K562 (cell line): ENCODE measurements around the gene GRB10. TPM values are rescaled to one million over a fixed set of nuclear protein-coding genes. Genes with fewer than 3 reads are reported as not detected.
A peak's percentile ranks its signal among the peaks of the same experiment; 100 is the strongest.

Source experiments
- ATAC-seq: fragments of 200-7000 bp; cut with Tn5 transposase; 3 replicates; pipeline ENCODE4 v1.9.1; 2020; ENCODE audit warnings: moderate library complexity
- BruUV-seq: library from RNA; stranded (reverse); fragments of 400-500 nt; replicated peaks from 2 replicates; lab custom pipeline; 2021; lab: Mats Ljungman, UMichigan
- CTCF ChIA-PET: fragments of 300-600 bp; formaldehyde crosslinking; extraction: SDS; loops from one replicate; lab custom pipeline; 2021; ENCODE audit warnings: low intra/inter-chr PET ratio; lab: Yijun Ruan, JAX
- POLR2A ChIA-PET: fragments of 300-600, 350-650 bp; sonication (Branson Sonifier 250); formaldehyde crosslinking; extraction: SDS; loops from one replicate; lab custom pipeline; 2021; ENCODE audit warnings: antibody characterized with exemption, inconsistent platforms; lab: Yijun Ruan, JAX
- DNase-seq, 4 experiments: peaks; one replicate each; pipeline versions ENCODE4 v3.0.0 to v3.0.0-alpha.2; 2011 to 2018; ENCODE audit warnings: low spot score in 3 of 4, mixed read lengths in 3 of 4; ENCODE audit errors: extremely low read depth in 1 of 4
- FAIRE-seq: peaks from 2 replicates; lab custom pipeline; 2011; peaks lifted over from hg19 to GRCh38; lab: Jason Lieb, UNC
- H2AFZ ChIP-seq: 2 replicates; pipeline ENCODE4 v1.6.0; 2011; ENCODE audit warnings: low read depth, low read length, control low read depth, inconsistent platforms
- H3K27ac ChIP-seq: fragments of 200-600 bp; 3 replicates; pipeline ENCODE4 v1.8.0; 2011; ENCODE audit warnings: low read depth, mild to moderate bottlenecking, control low read depth, inconsistent platforms, low read length, moderate library complexity, mixed read lengths; ENCODE audit errors: extremely low read depth
- H3K27me3 ChIP-seq, 2 experiments: fragments of 300-600 bp in 1 of 2; 2 replicates in 1 of 2; 3 replicates in 1 of 2; pipeline versions ENCODE4 v1.6.0 to v1.8.0; 2011; ENCODE audit warnings: inconsistent platforms in 2 of 2, low read length in 2 of 2, mild to moderate bottlenecking in 1 of 2, mixed read lengths in 1 of 2, moderate library complexity in 1 of 2; ENCODE audit not compliant: control insufficient read depth in 2 of 2, insufficient read depth in 2 of 2
- H3K36me3 ChIP-seq: fragments of 300-600 bp; 3 replicates; pipeline ENCODE4 v1.8.0; 2011; ENCODE audit warnings: mild to moderate bottlenecking, low read length, inconsistent platforms; ENCODE audit not compliant: control insufficient read depth, insufficient read depth
- H3K4me1 ChIP-seq, 2 experiments: fragments of 200-600 bp in 1 of 2; replicated peaks in 1 of 2; 2 replicates in 1 of 2; 3 replicates in 1 of 2; pipeline versions ENCODE4 v1.5.1 to v1.8.0; 2011; ENCODE audit warnings: inconsistent platforms in 2 of 2, low read length in 2 of 2, mild to moderate bottlenecking in 1 of 2, mixed read lengths in 1 of 2, moderate library complexity in 1 of 2; ENCODE audit not compliant: control insufficient read depth in 2 of 2, insufficient read depth in 2 of 2
- H3K4me2 ChIP-seq: 2 replicates; pipeline ENCODE4 v1.6.1; 2011; ENCODE audit warnings: low read length, control low read depth, inconsistent platforms, mixed read lengths; ENCODE audit not compliant: insufficient read depth
- H3K4me3 ChIP-seq: fragments of 200-600 bp; sonication (generic), shearing (Covaris generic); 2 replicates; pipeline ENCODE4 v1.5.1; 2016; ENCODE audit warnings: control low read depth, inconsistent platforms
- H3K79me2 ChIP-seq: fragments of 200-600 bp; 3 replicates; pipeline ENCODE4 v1.8.0; 2011; ENCODE audit warnings: low read length, inconsistent platforms; ENCODE audit not compliant: control insufficient read depth, insufficient read depth
- H3K9ac ChIP-seq, 2 experiments: 2 replicates each; pipeline versions ENCODE4 v1.6.0 to v1.6.1; 2011; ENCODE audit warnings: low read depth in 2 of 2, low read length in 2 of 2, control low read depth in 1 of 2, inconsistent platforms in 1 of 2, mild to moderate bottlenecking in 1 of 2, mixed read lengths in 1 of 2; ENCODE audit not compliant: insufficient read depth in 1 of 2
- H3K9me1 ChIP-seq: one replicate; pipeline ENCODE4 v1.6.0; 2011; ENCODE audit warnings: inconsistent platforms, mild to moderate bottlenecking, low read length, moderate library complexity; ENCODE audit not compliant: control insufficient read depth, insufficient read depth
- H3K9me3 ChIP-seq: replicated peaks from 2 replicates; pipeline ENCODE4 v1.5.1; 2011; ENCODE audit warnings: low read depth, low read length, inconsistent platforms; ENCODE audit not compliant: control insufficient read depth, insufficient read depth
- H4K20me1 ChIP-seq: replicated peaks from 2 replicates; pipeline ENCODE4 v1.6.1; 2011; ENCODE audit warnings: low read length, inconsistent platforms, mixed read lengths; ENCODE audit not compliant: control insufficient read depth, insufficient read depth
- ASH1L ChIP-seq: fragments of 450-650 bp; IDR thresholded peaks from 2 replicates; pipeline ENCODE4 v1.6.1; 2018; ENCODE audit warnings: borderline replicate concordance, mild to moderate bottlenecking, low read depth; ENCODE audit not compliant: partially characterized antibody
- BCLAF1 ChIP-seq, 2 experiments: fragments of 450-650 bp in 1 of 2; IDR thresholded peaks; 2 replicates each; pipeline ENCODE4 v1.6.1; 2011 to 2017; ENCODE audit warnings: low read depth in 2 of 2, antibody characterized with exemption in 1 of 2, borderline replicate concordance in 1 of 2, low read length in 1 of 2, mild to moderate bottlenecking in 1 of 2, mixed read lengths in 1 of 2; ENCODE audit not compliant: control insufficient read depth in 1 of 2
- EP300 ChIP-seq: IDR thresholded peaks from 2 replicates; pipeline ENCODE4 v1.6.1; 2012; ENCODE audit warnings: low read length, improper control_type of control experiment
- HIVEP1 ChIP-seq: fragments of 250-450 bp; sonication (Bioruptor Pico); IDR thresholded peaks from 2 replicates; pipeline ENCODE4 v1.4.0; 2020; ENCODE audit warnings: mild to moderate bottlenecking
- MCM7 ChIP-seq, 2 experiments: fragments of 450-650 bp; IDR thresholded peaks; 2 replicates each; pipeline ENCODE4 v1.6.1; 2016 to 2018
- OTX1 ChIP-seq: fragments of 450-650 bp; formaldehyde crosslinking; IDR thresholded peaks from 2 replicates; pipeline ENCODE4 v1.4.0; 2022; ENCODE audit warnings: mild to moderate bottlenecking
- POLR2AphosphoS5 ChIP-seq: IDR thresholded peaks from 2 replicates; pipeline ENCODE4 v1.6.1; 2011; ENCODE audit warnings: mild to moderate bottlenecking, low read depth, low read length, moderate library complexity; ENCODE audit not compliant: control insufficient read depth, insufficient read depth
- SMARCA4 ChIP-seq: fragments of 450-650 bp; IDR thresholded peaks from 2 replicates; pipeline ENCODE4 v1.6.1; 2016
- WGBS: fragments of 100-300 bp; shearing (Covaris generic); methylation state at CpG from one replicate; pipeline ENCODE4 v1.1.6; 2016; ENCODE audit warnings: low coverage, mixed read lengths; ENCODE audit not compliant: insufficient coverage; ENCODE audit errors: missing lambda C conversion rate; 5-methylcytosine and 5-hydroxymethylcytosine counted together
- in situ Hi-C: fragments of 300-500 bp; cut with MboI; formaldehyde crosslinking; loops from 4 replicates; pipeline ENCODE4 v1.15.0; 2018; ENCODE audit warnings: inconsistent platforms, mixed read lengths
- intact Hi-C: fragments of 100-400 bp; cut with micrococcal nuclease; formaldehyde crosslinking; loops from 2 replicates; pipeline ENCODE4 v1.14.2; 2022
- polyA plus RNA-seq, 8 experiments: library from polyadenylated mRNA; depleted of rRNA in 4 of 8; stranded (reverse) in 5 of 8; unstranded in 3 of 8; fragments of >200 nt; fragmentation: Nextera tagmentation in 2 of 8; fragmentation: Illumina TruSeq in 1 of 8; extraction: Ambion mirVana in 2 of 8; extraction: Trizol in 1 of 8; gene quantifications; 2 replicates each; pipeline versions ENCODE4 v1.2.1 to v1.2.3, GENCODE V29; 2011 to 2014; ENCODE audit warnings: inconsistent platforms in 1 of 8, missing spikeins in 1 of 8
- total RNA-seq, 7 experiments: library from RNA; depleted of rRNA in 6 of 7; stranded (reverse); fragments of >200 nt in 6 of 7; fragmentation: Illumina TruSeq in 2 of 7; extraction: Trizol in 2 of 7; gene quantifications; 2 replicates each; pipeline versions ENCODE4 v1.2.1 to v1.2.3, GENCODE V29; 2011 to 2021; ENCODE audit warnings: low replicate concordance in 1 of 7

Gene GRB10
- total and polyA plus RNA-seq, 9 of the 15 experiments (the other 6 are each of a cell fraction or from before 2014, with no cell fraction given), result 8.9 to 88.5 (median 40.7) TPM

DNA sequence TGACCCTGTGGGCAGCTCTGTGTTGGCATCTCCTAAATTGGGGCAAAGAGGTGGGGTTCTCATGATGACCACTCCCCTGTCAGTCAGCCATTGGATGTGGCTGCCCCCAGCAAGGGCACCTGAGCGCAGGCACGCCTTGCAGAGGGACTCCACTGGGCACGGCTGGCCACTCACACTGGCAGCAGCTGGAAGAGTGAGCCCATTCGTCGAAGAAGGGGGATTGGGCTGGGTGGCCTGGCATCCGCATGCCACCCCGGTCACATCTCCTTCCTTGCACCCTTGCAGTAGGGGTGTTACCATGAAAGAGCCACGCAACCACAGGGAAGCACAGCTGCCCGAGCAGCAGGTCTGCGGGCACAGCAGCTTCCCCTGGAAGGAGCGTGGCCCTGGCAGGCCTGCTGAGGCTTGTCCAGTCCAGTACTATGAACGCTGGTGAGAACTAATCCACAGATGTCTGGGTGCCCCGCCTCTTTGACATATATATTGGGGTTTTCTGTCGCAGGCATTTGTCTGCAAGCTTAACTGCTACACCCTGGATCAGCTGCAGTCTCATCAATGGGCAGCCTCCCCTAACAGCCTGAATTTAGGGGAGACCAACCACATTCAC lies 25.7 kb upstream of the GRB10 start:
- H4K20me1 ChIP-seq, result 0 out of 2 replicates have a peak, but pooled peaks cover 5% of the 10 kb centered on the region
- CTCF ChIA-PET, result no interaction called here
- ATAC-seq (no peak), DNase-seq (no peak), FAIRE-seq (no peak)
- H3K9me3 ChIP-seq, result no peaks in the 10 kb centered on the region
- WGBS, result 17% methylated on average over 14 of the region's 14 CpGs
- intact Hi-C loops, result loop anchor here (5.0 kb wide), 1 partner anchor 341 kb away; no protein-coding TSS in a partner anchor
- H3K27ac ChIP-seq, result no peak overlapping the region
- H3K36me3 ChIP-seq, result no peaks in the 10 kb centered on the region
- BruUV-seq, result no TSS peak
- POLR2A ChIA-PET, result interaction anchor here (1.2 kb wide), 1 partner anchor 13 kb away, joined by 5 read pairs; no protein-coding TSS in a partner anchor
- no peak overlapping the region for H3K4me2 ChIP-seq
- H3K79me2 ChIP-seq, result no peaks in the 10 kb centered on the region
- H3K4me3 ChIP-seq, result no peak overlapping the region
- in situ Hi-C loops, result no loop called here
- peak overlapping the region in 1 of 2 experiments; percentile 13; a peak in 1 of 4 replicates for H3K9ac ChIP-seq
- no peak overlapping the region for H2AFZ ChIP-seq
- H3K9me1 ChIP-seq, result no peaks in the 10 kb centered on the region
- H3K4me1 ChIP-seq, result peaks cover 4 to 6% of the 10 kb centered on the region in 2 experiments; a peak in 2 of 5 replicates
- TF ChIP-seq POLR2AphosphoS5 (no peak), ASH1L (no peak), BCLAF1 (IDR thresholded peaks at IDR 0.05; ENCODE audit: borderline replicate concordance in 1 of 2, control insufficient read depth in 1 of 2, low read depth in 2 of 2, low read length in 1 of 2) (no peak), EP300 (no peak), SMARCA4 (no peak), HIVEP1 (CRISPR knock-in tag) (no peak), OTX1 (no peak), MCM7 (IDR thresholded peaks at IDR 0.05) (no peak)
- H3K27me3 ChIP-seq, result peaks cover 0 to 23% of the 10 kb centered on the region in 2 experiments; a peak in 3 of 5 replicates
